RWPE2 (cell line): Measurements from ENCODE around the gene NSD2.

Experiments used
- ATAC-seq: fragments of 200-7000 bp; cut with Tn5 transposase; 3 replicates; pipeline ENCODE4 v1.9.1; 2021; ENCODE audit warnings: low read depth
- DNase-seq: peaks from one replicate; pipeline ENCODE4 v3.0.0-alpha.2; 2020; ENCODE audit warnings: low spot score
- H3K27ac ChIP-seq: fragments of 450-650 bp; 2 replicates; pipeline ENCODE4 v1.5.1; 2017; ENCODE audit warnings: mild to moderate bottlenecking; ENCODE audit not compliant: poor library complexity, severe bottlenecking
- H3K27me3 ChIP-seq: fragments of 250-450 bp; sonication (Bioruptor Pico); 2 replicates; pipeline ENCODE4 v1.5.1; 2021; ENCODE audit warnings: mild to moderate bottlenecking, moderate library complexity; ENCODE audit not compliant: insufficient read depth, poor library complexity, severe bottlenecking
- H3K36me3 ChIP-seq: fragments of 250-450 bp; sonication (Bioruptor Pico); 2 replicates; pipeline ENCODE4 v1.5.1; 2020; ENCODE audit warnings: low read depth, mild to moderate bottlenecking, moderate library complexity
- H3K4me1 ChIP-seq: fragments of 250-450 bp; sonication (Bioruptor Pico); 2 replicates; pipeline ENCODE4 v1.5.1; 2021; ENCODE audit warnings: mild to moderate bottlenecking, moderate library complexity; ENCODE audit not compliant: insufficient read depth, poor library complexity, severe bottlenecking
- H3K4me3 ChIP-seq: fragments of 250-450 bp; sonication (Bioruptor Pico); 2 replicates; pipeline ENCODE4 v1.5.1; 2021; ENCODE audit warnings: mild to moderate bottlenecking, moderate library complexity; ENCODE audit not compliant: severe bottlenecking
- H3K9me3 ChIP-seq: fragments of 250-450 bp; sonication (Bioruptor Pico); 2 replicates; pipeline ENCODE4 v1.5.1; 2021; ENCODE audit warnings: mild to moderate bottlenecking, moderate library complexity; ENCODE audit not compliant: severe bottlenecking
- CTCF ChIP-seq: fragments of 450-650 bp; IDR thresholded peaks from one replicate; pipeline ENCODE4 v1.5.1; 2017; ENCODE audit warnings: mild to moderate bottlenecking, moderate library complexity; ENCODE audit not compliant: poor library complexity, severe bottlenecking

The NSD2 gene

GRCh38 chr4:1883583-1883982 is 12.4 kb downstream of the NSD2 start:
- Histone ChIP-seq H3K4me3 (no peak overlapping the region), H3K36me3 (peaks cover 24% of the 10 kb centered on the region), H3K4me1 (no peaks in the 10 kb centered on the region), H3K27me3 (no peaks in the 10 kb centered on the region), H3K27ac (no peak overlapping the region), H3K9me3 (no peaks in the 10 kb centered on the region)
- DNase-seq = no peak
- ATAC-seq = no peak
- TF ChIP-seq CTCF = no peak

GRCh38 chr4:1885414-1885813 is 14.2 kb downstream of the NSD2 start:
- ATAC-seq = no peak
- H3K27ac ChIP-seq = no peak overlapping the region
- DNase-seq = no peak

DNA sequence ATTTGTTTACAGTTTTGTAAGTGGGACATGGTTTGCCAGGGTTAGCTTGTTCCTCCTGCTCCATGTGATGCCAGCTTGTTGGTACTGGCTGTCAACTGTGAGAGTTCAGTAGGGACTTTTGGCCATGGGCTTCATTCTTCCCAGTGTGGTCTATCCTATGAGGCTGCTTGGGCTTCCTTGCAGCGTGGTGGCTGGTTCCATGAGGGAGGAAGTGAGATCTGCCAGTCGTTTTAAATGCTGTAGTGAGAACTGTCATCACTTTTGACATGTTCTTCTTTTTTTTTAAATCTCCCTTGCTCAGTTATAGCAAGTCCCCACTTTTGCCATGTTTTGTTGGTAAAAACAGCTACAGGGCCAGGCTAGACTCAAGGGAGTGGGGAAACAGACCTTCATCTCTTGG is 15.9 kb downstream of the NSD2 start:
- no peaks in the 10 kb centered on the region for H3K27me3 ChIP-seq
- no peak for TF ChIP-seq CTCF
- H3K27ac ChIP-seq = no peak overlapping the region
- no peaks in the 10 kb centered on the region for H3K9me3 ChIP-seq
- no peaks in the 10 kb centered on the region for H3K4me1 ChIP-seq
- ATAC-seq (no peak), DNase-seq (no peak)
- peaks cover 15% of the 10 kb centered on the region for H3K36me3 ChIP-seq
- H3K4me3 ChIP-seq = no peak overlapping the region

More at GRCh38 chr4:1885414-1885813, 14.2 kb downstream of the NSD2 start:
- TF ChIP-seq CTCF = no peak
- H3K4me3 ChIP-seq = no peak overlapping the region
- peaks cover 23% of the 10 kb centered on the region for H3K36me3 ChIP-seq
- no peaks in the 10 kb centered on the region for H3K4me1 ChIP-seq
- no peaks in the 10 kb centered on the region for H3K27me3 ChIP-seq
- H3K9me3 ChIP-seq = no peaks in the 10 kb centered on the region

- no peak for TF ChIP-seq CTCF
- DNase-seq = no peak
- Histone ChIP-seq H3K36me3 (peaks cover 35% of the 10 kb centered on the region), H3K4me1 (no peaks in the 10 kb centered on the region), H3K27ac (no peak overlapping the region), H3K4me3 (no peak overlapping the region), H3K9me3 (no peaks in the 10 kb centered on the region), H3K27me3 (no peaks in the 10 kb centered on the region)
- no peak for ATAC-seq
Observed at GRCh38 chr4:1890979-1891570, 19.9 kb downstream of the NSD2 start.

- no peak overlapping the region for H3K4me3 ChIP-seq
- ATAC-seq (no peak), DNase-seq (no peak)
- TF ChIP-seq CTCF = no peak
- no peak overlapping the region for H3K27ac ChIP-seq
- no peaks in the 10 kb centered on the region for H3K9me3 ChIP-seq
- H3K27me3 ChIP-seq = no peaks in the 10 kb centered on the region
- H3K36me3 ChIP-seq = peaks cover 48% of the 10 kb centered on the region
- no peaks in the 10 kb centered on the region for H3K4me1 ChIP-seq
Observed at GRCh38 chr4:1895971-1896657, 24.9 kb downstream of the NSD2 start.
